ENCODE measurements around the gene KLF7.

KLF7 gene

DNA sequence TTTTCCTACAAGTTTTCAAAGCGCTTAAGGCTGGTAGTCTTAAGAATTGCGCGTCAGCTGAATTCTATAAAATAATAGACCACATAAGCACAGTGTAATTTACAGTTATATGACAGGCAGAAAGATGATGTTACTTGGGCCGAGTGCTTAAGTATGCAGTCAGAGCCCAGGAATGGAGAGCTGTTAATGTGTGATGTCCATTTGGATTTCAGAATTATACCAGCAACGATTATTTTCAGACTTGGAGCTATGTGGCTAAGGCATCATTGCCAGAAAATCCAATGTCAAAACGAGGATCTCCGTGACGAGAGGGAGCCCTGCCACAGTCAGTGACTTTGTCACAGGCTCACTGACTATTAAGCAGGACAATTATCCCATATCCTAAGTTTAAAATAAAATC, 3.4 kb downstream of the KLF7 start:
- TF ChIP-seq, protein P1, sequence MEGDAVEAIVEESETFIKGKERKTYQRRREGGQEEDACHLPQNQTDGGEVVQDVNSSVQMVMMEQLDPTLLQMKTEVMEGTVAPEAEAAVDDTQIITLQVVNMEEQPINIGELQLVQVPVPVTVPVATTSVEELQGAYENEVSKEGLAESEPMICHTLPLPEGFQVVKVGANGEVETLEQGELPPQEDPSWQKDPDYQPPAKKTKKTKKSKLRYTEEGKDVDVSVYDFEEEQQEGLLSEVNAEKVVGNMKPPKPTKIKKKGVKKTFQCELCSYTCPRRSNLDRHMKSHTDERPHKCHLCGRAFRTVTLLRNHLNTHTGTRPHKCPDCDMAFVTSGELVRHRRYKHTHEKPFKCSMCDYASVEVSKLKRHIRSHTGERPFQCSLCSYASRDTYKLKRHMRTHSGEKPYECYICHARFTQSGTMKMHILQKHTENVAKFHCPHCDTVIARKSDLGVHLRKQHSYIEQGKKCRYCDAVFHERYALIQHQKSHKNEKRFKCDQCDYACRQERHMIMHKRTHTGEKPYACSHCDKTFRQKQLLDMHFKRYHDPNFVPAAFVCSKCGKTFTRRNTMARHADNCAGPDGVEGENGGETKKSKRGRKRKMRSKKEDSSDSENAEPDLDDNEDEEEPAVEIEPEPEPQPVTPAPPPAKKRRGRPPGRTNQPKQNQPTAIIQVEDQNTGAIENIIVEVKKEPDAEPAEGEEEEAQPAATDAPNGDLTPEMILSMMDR (IDR thresholded peaks at IDR 0.05; ENCODE audit: insufficient read depth, missing control alignments) = no peak
- FAIRE-seq (no peak), DNase-seq (ENCODE audit: insufficient read length, low spot score) (no peak)

DNA sequence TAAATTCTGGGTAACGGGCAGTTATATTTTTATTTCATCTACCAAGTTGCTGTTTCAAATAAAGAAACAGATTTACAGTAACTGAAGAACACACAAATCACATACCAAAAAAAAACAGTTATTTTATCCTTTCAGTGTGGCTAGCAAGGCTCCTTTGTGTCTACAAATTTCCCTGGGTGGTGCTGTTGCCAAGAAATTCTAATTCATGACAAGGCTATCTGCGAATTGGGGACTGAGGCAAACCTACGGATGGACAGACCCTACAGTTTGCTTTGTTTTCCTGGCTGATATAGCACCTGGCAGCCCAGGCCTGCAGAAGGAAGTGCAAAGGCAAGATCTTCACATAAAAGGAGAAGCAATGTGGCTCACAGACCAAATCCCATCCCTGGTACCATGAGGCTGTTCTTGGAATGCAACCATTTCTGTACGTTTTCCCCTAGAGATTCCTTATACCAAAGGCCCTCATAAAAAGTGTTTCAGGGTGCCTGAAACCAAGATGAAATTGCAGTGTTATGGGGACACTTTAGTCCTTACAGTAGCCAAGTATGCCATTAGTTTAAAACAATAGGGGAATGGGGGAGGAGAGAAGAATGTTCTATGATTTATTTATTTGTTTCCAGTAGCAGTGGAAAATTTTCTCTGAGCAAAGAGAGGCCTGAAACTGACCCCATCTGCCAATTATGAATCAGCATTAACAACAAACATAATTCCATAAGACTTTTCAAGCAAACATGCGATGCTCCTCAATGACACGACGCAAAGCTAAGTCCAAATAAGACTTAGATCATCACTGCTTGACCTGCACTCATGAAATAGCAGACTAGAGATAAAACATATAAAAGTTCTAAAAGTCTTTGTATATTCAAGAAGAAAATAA, 4.3 kb downstream of the KLF7 start:
- no peak for DNase-seq (ENCODE audit: insufficient read length, low spot score)
- TF ChIP-seq, protein P1 (IDR thresholded peaks at IDR 0.05; ENCODE audit: insufficient read depth, missing control alignments) = no peak
- FAIRE-seq = no peak

DNA sequence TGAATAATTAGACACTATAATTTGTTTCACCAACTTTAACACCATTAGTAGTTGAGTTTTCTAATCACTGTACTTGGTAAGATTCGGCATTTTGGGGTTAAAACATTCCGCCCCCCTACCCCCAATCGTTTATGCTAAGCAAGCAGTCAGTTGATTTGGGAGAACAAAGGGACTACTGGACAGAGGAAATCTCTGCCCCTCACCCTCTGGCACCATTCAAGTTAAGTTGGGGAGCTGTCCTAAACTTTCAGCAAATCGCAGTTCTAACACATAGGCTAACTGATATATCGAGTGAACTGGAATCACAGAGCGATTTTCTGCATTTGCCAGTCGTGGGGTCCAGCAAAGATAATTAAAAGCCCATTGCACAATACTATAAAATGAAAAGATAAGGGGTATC, 5.6 kb downstream of the KLF7 start:
- FAIRE-seq (no peak), DNase-seq (ENCODE audit: insufficient read length, low spot score) (no peak)
- TF ChIP-seq, protein P1 (IDR thresholded peaks at IDR 0.05; ENCODE audit: insufficient read depth, missing control alignments) = no peak

DNA sequence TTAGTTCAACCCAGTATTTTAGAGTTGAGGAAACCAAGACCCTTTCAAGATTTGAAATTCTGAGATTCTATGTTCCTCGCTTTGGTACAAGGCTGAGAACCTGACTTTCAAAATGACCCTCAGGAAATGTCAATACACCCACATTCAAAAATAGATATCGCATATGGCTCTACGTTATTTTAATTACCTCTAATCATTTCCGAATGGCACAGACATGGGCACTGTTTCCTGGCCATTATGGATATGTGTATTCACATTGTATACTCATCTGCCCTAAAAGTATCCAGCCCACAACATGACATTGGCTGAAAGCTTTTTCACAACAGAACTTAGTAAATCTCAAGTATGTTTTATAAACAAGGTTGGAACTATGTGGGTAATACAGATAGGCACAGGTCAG, 6.7 kb downstream of the KLF7 start:
- TF ChIP-seq, protein P1 (IDR thresholded peaks at IDR 0.05; ENCODE audit: insufficient read depth, missing control alignments) = no peak
- FAIRE-seq = no peak
- no peak for DNase-seq (ENCODE audit: insufficient read length, low spot score)

DNA sequence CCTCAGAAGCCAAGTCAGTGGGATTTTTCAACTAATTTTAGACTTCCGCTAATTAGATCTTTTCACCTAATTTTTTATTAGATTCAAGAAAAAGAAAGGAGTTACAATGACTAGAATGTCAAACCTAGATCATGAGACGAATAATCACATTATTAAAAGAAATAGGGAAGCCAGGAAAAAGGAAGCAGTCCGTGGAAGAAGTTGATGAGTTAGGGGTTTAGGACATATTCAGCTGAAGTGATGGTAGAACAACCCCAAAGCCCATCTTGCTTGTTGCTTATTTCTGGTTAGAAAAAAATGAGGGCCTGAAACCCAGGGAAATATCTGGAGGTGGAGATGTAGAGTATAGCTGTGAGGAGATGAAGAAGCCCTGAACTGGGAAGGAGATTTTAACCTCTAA, 8.0 kb downstream of the KLF7 start:
- FAIRE-seq = no peak
- TF ChIP-seq, protein P1 (IDR thresholded peaks at IDR 0.05; ENCODE audit: insufficient read depth, missing control alignments) = no peak
- no peak for DNase-seq (ENCODE audit: insufficient read length, low spot score)

DNA sequence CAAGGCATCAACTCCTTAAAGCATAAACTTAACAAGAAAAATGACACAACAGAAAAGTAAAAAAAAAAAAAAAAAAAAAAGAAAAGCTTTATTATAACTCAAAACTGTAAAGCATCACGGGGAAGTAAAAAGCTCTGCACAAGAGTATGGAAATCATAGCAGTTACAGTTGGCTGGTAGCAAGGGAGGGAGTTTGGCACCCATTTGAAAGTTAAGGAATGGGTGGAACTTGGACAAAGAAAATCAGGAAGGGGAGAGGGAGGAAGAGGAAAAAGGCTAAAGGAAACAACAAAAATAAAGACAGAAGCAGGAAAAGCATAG, 8.6 kb downstream of the KLF7 start:
- FAIRE-seq (no peak), DNase-seq (ENCODE audit: insufficient read length, low spot score) (no peak)
- TF ChIP-seq, protein P1 (IDR thresholded peaks at IDR 0.05; ENCODE audit: insufficient read depth, missing control alignments) = no peak

DNA sequence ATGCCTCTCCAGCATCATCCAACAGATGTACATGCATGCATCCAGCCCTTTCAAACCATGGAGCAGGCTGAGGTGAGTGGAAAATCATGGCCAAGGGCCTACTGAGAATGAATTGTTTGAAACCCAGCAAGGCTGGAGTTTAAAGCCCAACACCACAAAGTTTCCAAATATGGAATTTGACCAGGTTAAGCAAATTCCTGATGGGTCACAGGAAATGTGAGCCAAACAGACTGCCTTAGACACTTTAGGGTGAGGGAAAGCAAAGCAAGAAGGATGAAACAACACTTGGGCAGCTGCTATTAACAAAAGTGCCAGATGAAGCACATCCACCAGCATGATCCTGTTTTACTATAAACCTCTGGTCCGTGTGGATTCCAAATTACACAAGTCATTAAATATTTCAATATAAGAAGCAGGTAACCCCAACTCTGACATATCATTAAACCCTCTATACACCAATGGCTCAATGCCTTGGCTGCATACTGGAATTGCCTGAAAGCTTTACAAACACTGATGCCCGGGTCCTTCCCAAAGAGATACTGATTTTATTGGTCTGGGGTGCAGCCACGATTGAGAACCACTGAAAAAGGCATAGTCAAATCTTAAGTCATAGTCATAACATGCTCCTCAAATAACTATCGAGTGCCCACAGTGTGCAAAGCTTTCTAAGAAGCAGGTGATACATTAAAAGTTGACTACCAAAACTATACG, 9.1 kb downstream of the KLF7 start:
- FAIRE-seq = no peak
- TF ChIP-seq, protein P1 (IDR thresholded peaks at IDR 0.05; ENCODE audit: insufficient read depth, missing control alignments) = no peak

More for the DNA sequence above, 9.1 kb downstream of the KLF7 start:
- DNase-seq (ENCODE audit: insufficient read length, low spot score) = no peak
